Right lung (tissue), 5 donors: ENCODE measurements around the gene OS9. TPM values are rescaled to one million over a fixed set of nuclear protein-coding genes. Genes with fewer than 3 reads are reported as not detected.
"Not testable (repeated sequence)": the region's sequence is repeated elsewhere in the genome, so short reads cannot be mapped to it uniquely, and the experiment has no call there.

Experiments used
- DNase-seq, 2 donors: peaks; one replicate each; pipeline ENCODE4 v3.0.0-alpha.2; 2013
- polyA plus RNA-seq, 5 donors: library from polyadenylated mRNA; unstranded; fragments of 120-200 nt; gene quantifications; one replicate each; pipeline versions ENCODE4 v1.2.1 to v1.2.3, GENCODE V29; 2013; ENCODE audit warnings: inconsistent platforms in 1 of 5, low replicate concordance in 1 of 5; ENCODE audit not compliant: insufficient read length in 5 of 5, insufficient read depth in 1 of 5

OS9 gene
- polyA plus RNA-seq, 5 donors, result 194 to 241 (median 220) TPM

DNA sequence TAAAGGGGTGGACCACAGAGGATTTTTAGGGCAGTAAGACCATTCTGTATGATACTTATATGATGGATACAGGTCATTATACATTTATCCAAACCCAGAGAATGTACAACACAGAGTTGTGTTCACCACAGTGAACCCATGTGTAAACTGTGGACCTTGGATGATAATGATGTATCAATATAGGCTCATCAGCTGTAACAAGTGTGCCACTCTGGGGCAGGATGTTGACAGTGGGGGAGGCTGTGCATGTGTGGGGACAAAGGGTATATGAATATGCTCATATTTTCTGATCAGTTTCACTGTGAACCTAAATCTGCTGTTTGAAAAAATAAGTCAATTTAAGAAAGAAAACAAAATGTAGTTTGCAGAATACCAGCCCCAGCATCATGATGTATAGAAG, 14.2 kb upstream of the OS9 start:
- DNase-seq, result no peak

DNA sequence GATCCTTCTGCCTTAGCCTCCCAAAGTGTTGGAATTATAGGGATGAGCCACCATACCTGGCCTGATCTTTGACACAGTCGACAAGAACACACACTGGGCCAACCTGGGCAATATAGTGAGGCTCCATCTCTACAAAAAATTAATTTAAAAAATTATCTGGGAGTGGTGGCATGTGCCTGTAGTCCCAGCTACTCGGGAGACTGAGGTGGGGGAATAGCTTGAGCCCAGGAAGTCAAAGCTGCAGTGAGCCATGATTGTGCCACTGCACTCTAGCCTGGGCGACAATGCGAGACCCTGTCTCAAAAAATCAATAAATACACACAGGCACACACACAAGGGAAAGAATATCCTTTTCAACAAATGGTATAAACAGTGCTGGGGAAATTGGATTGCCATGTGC, 6.1 kb upstream of the OS9 start:
- no peak for DNase-seq

DNA sequence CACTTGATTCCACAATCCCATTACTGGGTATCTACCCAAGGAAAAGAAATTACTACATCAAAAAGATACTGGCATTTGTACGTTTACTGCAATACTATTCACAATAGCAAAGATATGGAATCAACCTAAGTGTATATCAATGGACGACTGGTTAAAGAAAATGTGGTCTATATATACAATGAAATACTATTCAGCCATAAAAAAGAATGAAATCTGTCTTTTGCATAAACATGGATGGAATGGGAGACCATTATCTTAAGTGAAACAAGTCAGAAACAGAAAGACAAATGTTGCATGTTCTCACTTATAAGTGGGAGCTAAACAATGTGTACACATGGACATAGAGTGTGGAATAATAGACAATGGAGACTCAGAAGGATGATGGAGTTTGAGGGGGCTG, 5.0 kb upstream of the OS9 start:
- DNase-seq, result no peak

- no peak for DNase-seq
Observed at GRCh38 chr12:57692500-57692899, 1.4 kb upstream of the OS9 start.

GRCh38 chr12:57693317-57693658, 644 bp upstream of the OS9 start:
- peak in 1 of 2 donors; percentile 0 for DNase-seq

- DNase-seq, result peak in 1 of 2 donors; percentile 1
Observed at GRCh38 chr12:57694459-57695019, 607 bp downstream of the OS9 start.

DNA sequence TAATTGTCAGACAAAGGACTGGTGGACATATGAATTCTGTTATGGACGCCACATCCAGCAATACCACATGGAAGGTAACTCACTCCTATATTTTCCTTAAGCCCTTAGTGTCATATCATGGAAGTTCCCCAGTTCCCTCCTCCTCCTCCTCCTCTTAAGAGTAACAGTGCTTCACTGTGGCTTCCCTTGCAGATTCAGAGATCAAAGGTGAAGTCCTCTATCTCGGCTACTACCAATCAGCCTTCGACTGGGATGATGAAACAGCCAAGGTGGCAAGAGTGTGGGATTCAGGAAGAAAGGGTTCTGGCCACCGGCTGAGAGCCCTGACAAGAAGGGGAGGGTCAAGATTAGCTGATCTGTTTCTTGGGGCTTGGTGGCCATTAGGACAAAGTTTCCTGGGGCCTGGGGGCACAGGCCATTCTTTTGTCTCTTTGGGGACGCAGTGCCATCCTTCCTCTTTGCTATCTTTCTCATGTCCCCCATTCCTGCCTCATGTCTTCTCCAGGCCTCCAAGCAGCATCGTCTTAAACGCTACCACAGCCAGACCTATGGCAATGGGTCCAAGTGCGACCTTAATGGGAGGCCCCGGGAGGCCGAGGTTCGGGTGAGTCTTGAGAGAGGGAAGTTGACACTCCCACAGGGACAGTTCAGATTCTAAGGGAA, 2.0 kb downstream of the OS9 start:
- no peak for DNase-seq

DNA sequence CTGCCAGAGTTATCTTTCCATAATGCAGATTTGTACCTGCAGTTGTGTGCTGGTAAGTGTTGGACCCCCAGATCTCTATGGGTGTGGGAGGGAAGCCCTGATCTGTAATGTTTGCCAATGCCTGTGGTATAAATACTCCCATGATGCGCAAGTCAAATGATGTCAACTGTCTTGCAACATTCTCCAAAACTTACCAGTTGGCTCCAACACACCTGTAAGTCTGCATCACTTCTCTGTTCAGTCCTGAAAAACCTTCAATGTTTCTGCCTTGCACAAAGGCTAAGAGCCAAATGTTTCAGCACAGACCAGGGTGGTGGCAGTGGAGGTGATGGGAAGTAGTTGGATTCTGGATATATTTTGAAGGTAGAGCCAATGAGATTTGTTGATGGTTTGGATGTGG, 3.1 kb downstream of the OS9 start:
- DNase-seq, result no peak

DNA sequence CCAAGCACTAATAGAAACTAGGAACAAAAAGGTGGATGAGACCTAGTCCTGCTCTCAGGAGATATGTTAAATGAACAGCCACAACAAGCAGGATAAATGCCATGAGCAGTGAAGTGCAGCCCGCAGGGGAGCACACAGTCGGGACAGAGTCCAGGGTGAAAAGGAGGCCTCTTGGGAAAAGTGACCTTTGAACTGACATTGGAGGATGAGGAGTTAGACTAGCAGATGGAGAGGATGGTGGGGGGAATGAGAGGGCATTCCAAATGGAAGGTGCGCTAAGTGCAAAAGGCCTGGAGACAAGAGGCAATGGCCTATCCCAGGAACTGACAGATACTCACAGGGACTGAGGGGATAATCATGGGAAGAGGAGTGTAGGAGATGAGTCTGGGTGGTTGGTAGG, 4.5 kb downstream of the OS9 start:
- no peak for DNase-seq

- no peak for DNase-seq
Observed at GRCh38 chr12:57700317-57700716, 6.4 kb downstream of the OS9 start.

DNA sequence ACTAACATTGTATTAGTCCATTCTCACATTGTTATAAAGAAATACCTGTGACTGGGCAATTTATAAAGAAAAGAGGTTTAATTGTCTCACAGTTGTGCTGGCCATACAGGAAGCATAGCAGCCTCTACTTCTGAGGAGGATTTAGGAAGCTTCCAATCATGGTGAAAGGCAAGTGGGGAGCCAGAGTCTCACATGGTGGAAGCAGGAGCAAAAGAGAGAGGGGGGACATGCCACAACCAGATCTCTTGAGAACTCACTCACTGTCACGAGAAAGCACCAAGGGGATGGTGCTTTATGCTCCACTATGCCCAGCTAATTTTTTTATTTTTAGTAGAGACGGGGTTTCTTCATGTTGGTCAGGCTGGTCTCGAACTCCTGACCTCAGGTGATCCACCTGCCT, 13.3 kb downstream of the OS9 start:
- no peak for DNase-seq

DNA sequence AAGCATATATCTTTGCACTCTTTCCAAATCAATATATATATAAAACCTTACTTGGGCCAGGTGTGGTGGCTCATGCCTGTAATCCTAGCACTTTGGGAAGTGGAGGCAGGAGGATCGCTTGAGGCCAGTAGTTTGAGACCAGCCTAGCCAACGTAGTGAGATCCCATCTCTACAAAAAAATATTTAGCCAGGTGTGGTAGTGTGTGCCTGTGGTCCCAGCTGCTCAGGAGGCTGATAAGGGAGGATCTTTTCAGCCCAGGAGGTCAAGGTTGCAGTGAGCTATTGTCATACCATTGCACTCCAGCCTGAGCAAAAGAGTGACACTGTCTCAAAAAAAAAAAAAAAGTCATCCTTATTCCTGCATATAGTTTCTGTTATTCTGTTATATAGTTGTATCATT, 14.4 kb downstream of the OS9 start:
- no peak for DNase-seq

GRCh38 chr12:57712701-57713100, 18.8 kb downstream of the OS9 start:
- DNase-seq, result no peak

GRCh38 chr12:57713209-57713608, 19.3 kb downstream of the OS9 start:
- DNase-seq, result no peak

- not testable (repeated sequence) for DNase-seq
Observed at GRCh38 chr12:57715036-57715748, 21.3 kb downstream of the OS9 start.

GRCh38 chr12:57715786-57716185, 21.9 kb downstream of the OS9 start:
- no peak for DNase-seq

- no peak for DNase-seq
Observed at GRCh38 chr12:57716305-57716704, 22.4 kb downstream of the OS9 start.

DNA sequence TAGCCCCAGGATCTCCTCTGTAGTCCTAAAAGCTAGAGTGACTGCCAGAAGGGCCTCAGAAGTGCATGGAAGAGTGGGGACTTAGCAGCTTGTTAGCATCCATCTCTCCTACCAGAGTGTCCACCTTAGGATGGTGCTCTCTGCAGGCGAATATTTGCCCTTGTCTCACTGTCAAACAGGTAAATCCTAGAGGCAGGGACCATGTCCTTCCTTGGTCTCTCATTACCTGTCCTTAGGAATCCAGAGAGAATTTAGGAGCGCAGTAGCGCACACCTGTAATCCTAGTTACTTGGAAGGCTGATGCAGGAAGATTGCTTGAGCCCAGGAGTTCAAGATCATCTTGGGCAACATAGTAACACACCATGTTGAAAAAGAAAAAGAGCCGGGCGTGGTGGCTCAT, 23.2 kb downstream of the OS9 start:
- no peak for DNase-seq

DNA sequence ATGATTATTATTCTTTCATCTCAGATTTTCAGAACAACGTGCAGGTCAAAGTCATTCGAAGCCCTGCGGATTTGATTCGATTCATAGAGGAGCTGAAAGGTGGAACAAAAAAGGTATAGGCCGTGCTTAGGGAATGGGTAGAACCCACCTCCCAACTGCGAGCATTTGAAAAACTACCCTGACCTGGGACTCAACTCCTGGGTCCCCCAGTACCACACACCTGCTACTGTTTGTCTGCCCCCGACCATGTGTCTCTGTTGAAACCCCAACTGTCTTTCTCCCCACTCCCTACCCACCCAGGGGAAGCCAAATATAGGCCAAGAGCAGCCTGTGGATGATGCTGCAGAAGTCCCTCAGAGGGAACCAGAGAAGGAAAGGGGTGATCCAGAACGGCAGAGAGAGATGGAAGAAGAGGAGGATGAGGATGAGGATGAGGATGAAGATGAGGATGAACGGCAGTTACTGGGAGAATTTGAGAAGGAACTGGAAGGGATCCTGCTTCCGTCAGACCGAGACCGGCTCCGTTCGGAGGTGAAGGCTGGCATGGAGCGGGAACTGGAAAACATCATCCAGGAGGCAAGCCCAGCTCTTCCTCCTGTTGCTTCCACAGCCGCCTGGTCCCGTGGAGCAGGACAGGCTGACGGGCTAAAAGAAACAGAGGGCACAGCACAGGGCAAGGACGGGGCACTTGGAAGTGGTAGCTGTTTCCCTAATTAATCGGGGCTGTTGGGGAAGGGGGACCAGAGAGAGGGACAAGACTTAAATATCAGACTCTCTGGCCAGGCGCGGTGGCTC, 24.1 kb downstream of the OS9 start:
- DNase-seq, result no peak

GRCh38 chr12:57718641-57719528, 25.0 kb downstream of the OS9 start:
- no peak for DNase-seq

DNA sequence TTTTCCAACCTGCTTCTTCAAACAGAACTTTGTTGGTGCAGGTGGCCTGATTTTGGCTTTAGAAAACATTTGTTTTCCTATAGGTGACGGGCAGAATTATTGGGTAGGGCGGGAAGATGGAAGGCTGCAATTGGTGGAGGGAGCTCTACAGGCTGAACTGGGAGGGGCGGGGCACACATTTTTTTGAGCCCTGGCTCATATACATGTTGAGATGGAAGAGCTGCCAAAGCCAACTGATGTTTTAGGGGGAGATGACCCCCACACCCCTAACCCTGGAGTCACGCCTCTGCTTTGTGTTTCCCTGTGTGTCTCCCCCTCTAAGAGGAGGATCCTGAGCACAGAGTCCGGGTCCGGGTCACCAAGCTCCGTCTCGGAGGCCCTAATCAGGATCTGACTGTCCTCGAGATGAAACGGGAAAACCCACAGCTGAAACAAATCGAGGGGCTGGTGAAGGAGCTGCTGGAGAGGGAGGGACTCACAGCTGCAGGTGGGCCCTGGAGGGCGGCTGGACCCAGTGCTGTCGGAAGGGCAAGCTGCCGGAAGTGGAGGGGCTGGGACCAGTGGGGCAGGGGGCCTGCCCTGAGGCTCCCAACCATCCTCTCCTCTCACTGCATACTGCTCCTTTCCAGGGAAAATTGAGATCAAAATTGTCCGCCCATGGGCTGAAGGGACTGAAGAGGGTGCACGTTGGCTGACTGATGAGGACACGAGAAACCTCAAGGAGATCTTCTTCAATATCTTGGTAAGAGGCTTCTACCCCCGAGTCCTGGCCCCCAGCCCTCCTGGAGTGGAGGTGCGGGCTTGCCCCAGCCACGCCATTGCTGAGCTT, 26.1 kb downstream of the OS9 start:
- DNase-seq, result no peak
